Pancreas (tissue), 10 donors: ENCODE data around the gene PMP22. TPM values are rescaled to one million over a fixed set of nuclear protein-coding genes. Genes with fewer than 3 reads are reported as not detected.

ENCODE experiments used
- ATAC-seq, 4 donors: fragments of 200-7000 bp; cut with Tn5 transposase; one replicate each; pipeline versions ENCODE4 v1.8.0 to v1.9.1; 2020; ENCODE audit warnings: mild to moderate bottlenecking in 4 of 4, moderate library complexity in 4 of 4
- DNase-seq, 6 donors: peaks; one replicate each; pipeline ENCODE4 v3.0.0-alpha.2; 2020
- FAIRE-seq: peaks from 2 replicates; lab custom pipeline; 2012; peaks lifted over from hg19 to GRCh38; lab: Jason Lieb, UNC
- H3K27ac ChIP-seq, 4 donors: fragments of 200-600 bp; sonication (generic); 1 replicate in 3 of 4; 2 replicates in 1 of 4; pipeline versions ENCODE4 v1.5.0 to v1.8.0; 2020
- H3K27me3 ChIP-seq, 4 donors: fragments of 200-600 bp; one replicate each; pipeline ENCODE4 v1.8.0; 2021
- H3K36me3 ChIP-seq, 3 donors: fragments of 200-600 bp; sonication (generic) in 1 of 3; one replicate each; pipeline versions ENCODE4 v1.5.0 to v1.8.0; 2020 to 2021
- H3K4me1 ChIP-seq, 3 donors: fragments of 200-600 bp; one replicate each; pipeline ENCODE4 v1.8.0; 2021
- H3K4me3 ChIP-seq, 4 donors: fragments of 200-600 bp; sonication (generic) in 2 of 4; one replicate each; pipeline versions ENCODE4 v1.5.0 to v1.8.0; 2020 to 2021
- H3K9me3 ChIP-seq, 4 donors: fragments of 200-600 bp; one replicate each; pipeline ENCODE4 v1.8.0; 2021
- CTCF ChIP-seq, 4 donors: fragments of 200-600 bp; sonication (generic) in 3 of 4; IDR thresholded peaks; one replicate each; pipeline versions ENCODE4 v1.5.0 to v1.8.0; 2021; ENCODE audit warnings: antibody characterized with exemption in 4 of 4
- WGBS, 2 donors: extraction: QIAGEN DNeasy Blood & Tissue Kit; methylation state at CpG; one replicate each; pipeline ENCODE4 v1.1.7; 2013; 5-methylcytosine and 5-hydroxymethylcytosine counted together
- intact Hi-C, 3 donors: fragments of 100-400 bp; cut with DNase I; formaldehyde crosslinking; loops; one replicate each; pipeline versions ENCODE4 v1.11.1 to v1.14.2; 2022
- polyA plus RNA-seq, 2 donors: library from polyadenylated mRNA; stranded (reverse); fragments of 200-250 nt; gene quantifications; one replicate each; pipeline ENCODE4 v1.2.3, GENCODE V29; 2013
- total RNA-seq, 6 donors: library from RNA; stranded (reverse); fragmentation: NEBNext Ultra II Directional in 4 of 6; extraction: Animal tissue kit (Norgen Biotek cat#: 25700) in 4 of 6; gene quantifications; one replicate each; pipeline versions ENCODE4 v1.2.1 to v1.2.4, GENCODE V29; 2021 to 2023
- donor health status: healthy with polysubstance abuse.
- donor health status: DM: no; HTN: no; CAD: no; lungs with moderate emphysema.
- donor health status: DM: no; HTN: no; CAD: no.
- donor health status: control.
- donor health status: control.
- donor health status: Bipolar disorder and iron deficiency.
- donor health status: DM: yes; HTN: yes; CAD: no.
- donor health status: DM: no; HTN: no; CAD: no.
- donor health status: DM: no; HTN: no; CAD: no.
- donor health status: DM: yes; HTN: yes; CAD: no.

PMP22 gene
- total and polyA plus RNA-seq, 8 donors = 5.8 to 24.8 (median 10.4) TPM

- Histone ChIP-seq H3K27me3 (no peaks in the 10 kb centered on the region), H3K4me1 (peaks cover 8 to 20% (median 18%) of the 10 kb centered on the region in 3 donors), H3K9me3 (no peaks in the 10 kb centered on the region), H3K36me3 (no peaks in the 10 kb centered on the region), H3K27ac (no peak overlapping the region), H3K4me3 (no peak overlapping the region)
- no peak for FAIRE-seq
- 42 to 53% methylated on average over 1 of the region's 1 CpG for WGBS, 2 donors
- DNase-seq = no peak
- intact Hi-C loops = no loop called here
- no peak for ATAC-seq
- no peak for TF ChIP-seq CTCF (IDR thresholded peaks at IDR 0.05)
Measured at GRCh38 chr17:15268461-15268860, 3.3 kb upstream of the PMP22 start.

- H3K4me3 ChIP-seq = no peak overlapping the region
- TF ChIP-seq CTCF (IDR thresholded peaks at IDR 0.05) = no peak
- H3K4me1 ChIP-seq = peaks cover 13 to 20% (median 18%) of the 10 kb centered on the region in 3 donors
- WGBS, 2 donors = 69 to 77% methylated on average over 3 of the region's 3 CpGs
- H3K36me3 ChIP-seq = no peaks in the 10 kb centered on the region
- no peak for FAIRE-seq
- no peak for ATAC-seq
- no peak for DNase-seq
- no peaks in the 10 kb centered on the region for H3K27me3 ChIP-seq
- H3K9me3 ChIP-seq = no peaks in the 10 kb centered on the region
- no peak overlapping the region for H3K27ac ChIP-seq
- intact Hi-C loops = no loop called here
Measured at GRCh38 chr17:15267996-15268395, 2.9 kb upstream of the PMP22 start.

- no peaks in the 10 kb centered on the region for H3K27me3 ChIP-seq
- FAIRE-seq = no peak
- H3K4me1 ChIP-seq = peaks cover 15 to 20% (median 18%) of the 10 kb centered on the region in 3 donors
- intact Hi-C loops = no loop called here
- TF ChIP-seq CTCF (IDR thresholded peaks at IDR 0.05) = no peak
- 93 to 96% methylated on average over 13 of the region's 13 CpGs for WGBS, 2 donors
- no peak for ATAC-seq
- no peak overlapping the region for H3K4me3 ChIP-seq
- no peak for DNase-seq
- no peaks in the 10 kb centered on the region for H3K9me3 ChIP-seq
- H3K27ac ChIP-seq = no peak overlapping the region
- no peaks in the 10 kb centered on the region for H3K36me3 ChIP-seq
Measured at GRCh38 chr17:15266325-15267125, 1.4 kb upstream of the PMP22 start.

GRCh38 chr17:15264542-15264941 lies 584 bp downstream of the PMP22 start:
- peak overlapping the region in 2 of 4 donors; percentile 10 to 38 for H3K27ac ChIP-seq
- FAIRE-seq (no peak), ATAC-seq (peak; percentile 75 to 84 (median 82)), DNase-seq (peak; percentile 82 to 96 (median 94))
- 10 to 15% methylated on average over 2 of the region's 2 CpGs for WGBS, 2 donors
- no peaks in the 10 kb centered on the region for H3K36me3 ChIP-seq
- no peaks in the 10 kb centered on the region for H3K9me3 ChIP-seq
- H3K4me3 ChIP-seq = peak overlapping the region in 1 of 4 donors; percentile 1
- H3K27me3 ChIP-seq = no peaks in the 10 kb centered on the region
- intact Hi-C loops = loop anchor here in 1 of 3 donors (5.0 kb wide), 1 partner anchor 238 kb away; no protein-coding TSS in a partner anchor
- H3K4me1 ChIP-seq = peaks cover 23 to 25% (median 25%) of the 10 kb centered on the region in 3 donors
- TF ChIP-seq CTCF (IDR thresholded peaks at IDR 0.05) = no peak

GRCh38 chr17:15263680-15264079 lies 1.4 kb downstream of the PMP22 start:
- WGBS, 2 donors = 47 to 48% methylated on average over 3 of the region's 3 CpGs
- intact Hi-C loops = loop anchor here in 1 of 3 donors (5.0 kb wide), 1 partner anchor 239 kb away; no protein-coding TSS in a partner anchor
- no peaks in the 10 kb centered on the region for H3K9me3 ChIP-seq
- H3K27me3 ChIP-seq = no peaks in the 10 kb centered on the region
- H3K4me1 ChIP-seq = peaks cover 23 to 25% (median 25%) of the 10 kb centered on the region in 3 donors
- no peak overlapping the region for H3K4me3 ChIP-seq
- no peaks in the 10 kb centered on the region for H3K36me3 ChIP-seq
- ATAC-seq = no peak
- DNase-seq = no peak
- TF ChIP-seq CTCF (IDR thresholded peaks at IDR 0.05) = no peak
- H3K27ac ChIP-seq = no peak overlapping the region
- FAIRE-seq = no peak
